Medulla oblongata (tissue), 1 donor: ENCODE data around the gene CIROP.

Experiments
- DNase-seq: peaks from one replicate; pipeline ENCODE4 v3.0.0-alpha.2; 2015; ENCODE audit errors: extremely low spot score

Gene CIROP

GRCh38 chr14:23051141-23052057, 53.4 kb downstream of the CIROP start:
- no peak for DNase-seq
